Fibroblast of skin of left biceps (primary cell): ENCODE data around the gene EFNB1.
"Not testable (repeated sequence)": the region's sequence is repeated elsewhere in the genome, so short reads cannot be mapped to it uniquely, and the experiment has no call there.

Source experiments
- DNase-seq, 2 experiments: peaks; one replicate each; pipeline ENCODE4 v3.0.0-alpha.2; 2013; ENCODE audit warnings: low read depth in 2 of 2

EFNB1 gene

DNA sequence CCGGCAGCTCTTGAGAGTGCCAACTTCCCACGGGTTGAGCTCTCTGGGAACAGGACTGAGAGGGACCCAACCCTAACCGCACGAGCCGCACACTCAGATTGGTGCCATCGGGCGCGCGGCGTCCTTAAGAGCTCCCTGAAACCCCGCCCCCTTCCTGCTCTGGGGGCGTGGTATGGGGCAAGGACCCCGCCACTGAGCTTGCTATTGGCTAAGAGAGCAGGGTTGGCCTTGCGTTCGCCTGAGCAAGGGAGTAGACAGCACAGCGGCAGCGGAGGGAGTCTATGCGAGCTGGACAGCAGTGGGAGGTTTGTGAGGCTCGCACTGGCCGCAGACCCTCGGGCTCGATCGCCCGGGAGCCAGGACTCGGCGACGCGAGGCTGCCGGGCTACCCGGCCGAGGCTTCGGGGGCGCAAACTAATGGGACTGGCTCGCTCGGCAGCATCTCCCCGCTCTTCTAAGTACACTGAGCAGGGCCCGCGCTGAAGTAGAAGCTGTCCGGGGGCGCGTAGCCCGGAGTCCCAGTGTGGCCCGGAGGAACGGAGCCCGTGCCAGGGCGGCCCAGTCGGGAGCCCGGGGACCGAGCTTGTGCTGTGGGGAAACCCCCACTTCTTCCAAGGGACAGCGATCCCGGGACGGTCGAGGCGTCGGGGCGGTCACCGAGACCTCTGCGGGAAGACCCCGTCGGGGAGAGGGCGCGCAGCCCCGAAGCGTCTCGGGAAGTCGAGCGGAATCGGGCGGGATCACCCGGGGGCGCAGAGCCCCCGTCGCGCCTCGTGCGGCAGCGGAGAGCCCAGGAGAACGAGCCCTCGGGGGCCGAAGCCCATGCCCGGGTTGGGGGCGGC lies at the start of gene EFNB1:
Gene EFNB1, plus strand, starts transcription at position 282 of the 842 bp plus-strand sequence. CDS start 756 bp downstream, outside the sequence.
- DNase-seq = peak; percentile 85 to 86

DNA sequence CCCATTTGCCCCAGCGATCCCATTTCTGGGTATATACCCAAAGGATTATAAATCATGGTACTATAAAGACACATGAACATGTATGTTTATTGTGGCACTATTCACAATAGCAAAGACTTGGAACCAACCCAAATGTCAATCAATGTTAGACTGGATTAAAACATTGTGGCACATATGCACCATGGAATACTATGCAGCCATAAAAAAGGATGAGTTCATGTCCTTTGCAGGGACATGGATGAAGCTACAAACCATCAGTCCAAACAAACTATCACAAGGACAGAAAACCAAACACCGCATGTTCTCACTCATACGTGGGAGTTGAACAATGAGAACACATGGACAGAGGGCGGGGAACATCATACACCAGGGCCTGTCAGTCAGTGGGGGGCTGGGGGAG lies 47.5 kb upstream of the EFNB1 start:
- not testable (repeated sequence) for DNase-seq

GRCh38 chrX:68784816-68785215 lies 44.0 kb upstream of the EFNB1 start:
- DNase-seq = no peak

- not testable (repeated sequence) for DNase-seq
These were observed 42.2 kb upstream of the EFNB1 start for GRCh38 chrX:68786581-68786980.

- DNase-seq = no peak
These were observed 38.9 kb upstream of the EFNB1 start for GRCh38 chrX:68789966-68790365.

- no peak for DNase-seq
These were observed 36.7 kb upstream of the EFNB1 start for GRCh38 chrX:68792083-68792482.

GRCh38 chrX:68794461-68794860 lies 34.4 kb upstream of the EFNB1 start:
- no peak for DNase-seq

GRCh38 chrX:68795741-68796140 lies 33.1 kb upstream of the EFNB1 start:
- no peak for DNase-seq

DNA sequence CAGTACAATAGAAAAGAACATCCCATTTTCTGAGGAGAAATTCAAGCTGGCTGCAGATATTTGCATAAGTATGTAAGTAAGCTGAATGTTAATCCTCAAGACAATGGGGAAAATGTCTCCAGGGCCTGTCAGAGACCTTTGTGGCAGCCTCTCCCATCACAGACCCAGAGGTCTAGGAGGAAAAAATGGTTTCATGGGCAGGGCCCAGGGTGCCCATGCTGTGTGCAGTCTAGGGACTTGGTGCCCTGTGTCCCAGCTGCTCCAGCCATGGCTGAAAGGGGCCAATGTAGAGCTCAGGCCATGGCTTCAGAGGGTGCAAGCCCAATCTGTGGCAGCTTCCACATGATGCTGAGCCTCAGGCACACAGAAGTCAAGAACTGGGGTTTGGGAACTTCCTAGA lies 30.4 kb upstream of the EFNB1 start:
- not testable (repeated sequence) for DNase-seq

DNA sequence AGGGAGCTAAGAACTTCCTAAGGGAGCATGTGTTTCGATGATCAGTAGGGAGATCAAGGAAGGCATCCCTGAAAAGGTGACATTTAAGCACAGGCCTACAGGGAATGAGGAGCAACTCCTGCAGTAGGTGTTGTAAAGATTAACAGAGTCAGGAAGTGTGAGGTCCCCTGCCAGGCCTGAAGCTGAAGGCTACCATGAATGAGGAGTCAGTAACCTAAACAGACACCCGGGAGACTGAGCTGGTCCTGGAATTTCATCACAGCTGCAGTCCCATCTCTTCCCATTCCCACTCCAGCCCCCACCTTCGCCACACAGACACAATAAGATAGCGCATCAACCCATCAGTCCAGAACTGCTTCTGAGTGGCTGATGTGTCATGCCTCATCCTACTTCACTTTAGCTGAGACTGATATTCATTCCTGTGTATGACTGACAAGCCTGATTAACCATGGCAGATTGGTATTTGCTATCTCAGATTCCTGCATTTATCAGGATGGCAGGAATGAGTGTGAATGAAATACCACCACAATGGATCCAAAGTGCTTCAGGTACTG lies 27.0 kb upstream of the EFNB1 start:
- no peak for DNase-seq

GRCh38 chrX:68807818-68808217 lies 21.0 kb upstream of the EFNB1 start:
- no peak for DNase-seq

GRCh38 chrX:68808686-68809357 lies 20.0 kb upstream of the EFNB1 start:
- DNase-seq = no peak

DNA sequence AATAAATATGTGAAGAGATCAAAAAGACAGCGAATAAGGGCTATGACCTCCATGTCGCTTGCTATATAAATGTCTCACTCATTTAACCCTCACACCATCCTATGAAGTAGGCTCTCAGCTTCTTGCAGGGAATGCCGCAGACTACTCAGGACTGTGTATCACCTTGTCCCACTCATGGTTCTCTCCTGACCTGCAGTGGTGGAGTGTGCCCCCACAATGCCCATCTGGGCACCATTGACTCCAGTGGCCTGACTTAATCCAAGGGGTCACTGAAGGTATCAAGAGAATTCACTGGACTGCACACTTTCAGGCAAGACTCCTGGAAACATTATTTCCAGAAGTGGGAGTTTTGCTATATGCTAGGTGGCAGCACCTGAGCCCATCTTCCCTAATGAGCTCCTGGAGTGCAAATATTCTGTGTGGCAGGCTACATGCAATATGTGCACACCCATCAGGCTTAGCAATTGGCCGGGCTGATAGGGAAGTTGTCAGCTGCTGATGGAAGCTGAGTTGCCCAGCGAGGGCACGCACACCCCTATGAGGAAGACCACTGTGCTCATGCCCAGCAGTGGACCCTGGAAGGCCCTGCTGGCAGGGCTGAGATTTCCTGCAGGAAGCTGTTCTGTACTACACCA lies 8.2 kb upstream of the EFNB1 start:
- no peak for DNase-seq

- DNase-seq = no peak
These were observed 7.2 kb upstream of the EFNB1 start for GRCh38 chrX:68821616-68822015.

DNA sequence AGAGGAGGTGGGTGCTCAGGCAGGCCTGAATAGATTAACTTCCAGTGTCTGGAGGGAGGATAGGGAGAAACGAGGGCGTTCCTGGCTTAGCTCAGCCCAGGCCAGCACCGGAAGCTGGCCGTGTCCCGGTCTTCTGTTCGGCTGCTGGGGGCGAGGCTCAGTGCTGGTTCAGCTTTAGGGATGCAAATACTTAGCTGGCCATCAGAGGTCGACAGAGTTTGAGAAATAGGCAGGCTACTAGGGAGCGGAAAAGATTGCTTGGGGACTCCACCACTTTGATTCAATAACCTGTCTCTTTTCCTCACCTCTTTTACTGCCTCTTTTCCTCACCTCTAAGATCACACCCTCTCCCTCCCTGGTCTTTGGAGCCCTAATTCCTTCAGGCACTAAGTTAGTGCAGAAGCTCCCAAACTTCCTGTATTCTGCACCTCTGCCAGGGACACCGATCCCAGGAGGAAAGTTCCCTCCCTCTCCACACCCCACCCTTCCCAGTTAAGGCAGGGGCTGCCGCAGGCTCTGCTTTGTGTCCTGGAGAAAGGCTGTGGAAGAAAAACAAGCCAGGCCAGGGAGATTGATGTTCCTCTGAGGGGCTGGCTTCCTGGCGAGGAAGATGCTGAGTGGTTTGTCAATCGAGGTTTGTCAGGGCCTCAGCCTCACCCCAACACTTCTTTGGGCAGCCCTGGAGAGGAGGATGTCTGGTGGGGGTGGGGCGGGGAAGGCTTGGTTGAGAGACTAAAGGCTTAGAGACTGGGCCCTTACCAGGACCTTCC lies 6.0 kb upstream of the EFNB1 start:
- peak in 1 of 2 experiments; percentile 14 for DNase-seq

GRCh38 chrX:68823413-68824151 lies 5.2 kb upstream of the EFNB1 start:
- DNase-seq = no peak

DNA sequence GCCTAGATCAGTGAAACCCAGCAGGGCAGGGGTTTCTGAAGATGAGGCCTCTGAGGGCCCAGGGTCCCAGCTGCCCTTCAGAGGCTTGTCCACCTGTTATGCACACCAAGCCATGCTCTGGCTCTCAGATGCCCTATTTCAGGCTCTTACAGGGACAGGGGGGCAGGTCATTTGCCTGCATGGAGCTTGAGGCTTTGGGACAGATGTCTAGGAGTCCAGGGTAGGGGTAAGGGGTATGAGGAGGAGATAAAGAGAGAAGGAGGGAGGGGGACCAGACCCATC lies 4.7 kb upstream of the EFNB1 start:
- no peak for DNase-seq

GRCh38 chrX:68824565-68825125 lies 4.2 kb upstream of the EFNB1 start:
- no peak for DNase-seq

GRCh38 chrX:68826113-68826980 lies 2.5 kb upstream of the EFNB1 start:
- DNase-seq = no peak

GRCh38 chrX:68827256-68827655 lies 1.6 kb upstream of the EFNB1 start:
- DNase-seq = no peak
